Astrocyte (in vitro differentiated cells and primary cell): ENCODE measurements around the gene FAM200A.
"Not testable (repeated sequence)": the region's sequence is repeated elsewhere in the genome, so short reads cannot be mapped to it uniquely, and the experiment has no call there.

Experiments
- CTCF ChIP-seq: IDR thresholded peaks from 2 replicates; pipeline ENCODE4 v1.5.1; 2011; ENCODE audit warnings: low read depth, mild to moderate bottlenecking, inconsistent platforms, low read length, moderate library complexity; ENCODE audit not compliant: insufficient read depth
- EZH2 ChIP-seq: IDR thresholded peaks from 2 replicates; pipeline ENCODE4 v1.6.1; 2012; ENCODE audit warnings: mild to moderate bottlenecking, low read length, inconsistent platforms; ENCODE audit not compliant: insufficient read depth

- not testable (repeated sequence) for TF ChIP-seq CTCF, EZH2
Observed at GRCh38 chr7:99549545-99549944, 2.4 kb downstream of the FAM200A start.
